DND-41 (cell line): Measurements from ENCODE around the gene GPI.

Source experiments
- ATAC-seq: fragments of 200-7000 bp; cut with Tn5 transposase; 3 replicates; pipeline ENCODE4 v1.9.1; 2021; ENCODE audit warnings: low read depth; ENCODE audit not compliant: insufficient read depth
- DNase-seq: peaks from one replicate; pipeline ENCODE4 v3.0.0-alpha.2; 2020
- H2AFZ ChIP-seq: 2 replicates; pipeline ENCODE4 v1.6.0; 2012; ENCODE audit warnings: low read depth, low read length
- H3K27ac ChIP-seq: 2 replicates; pipeline ENCODE4 v1.5.1; 2012; ENCODE audit warnings: low read length, inconsistent platforms
- H3K27me3 ChIP-seq: fragments of 200-600 bp; sonication (generic); 2 replicates; pipeline ENCODE4 v1.6.0; 2012; ENCODE audit warnings: low read length, mild to moderate bottlenecking, inconsistent platforms; ENCODE audit not compliant: insufficient read depth, poor library complexity
- H3K36me3 ChIP-seq: 2 replicates; pipeline ENCODE4 v1.5.1; 2012; ENCODE audit warnings: low read length, inconsistent platforms; ENCODE audit not compliant: insufficient read depth
- H3K4me1 ChIP-seq: 2 replicates; pipeline ENCODE4 v1.5.1; 2012; ENCODE audit warnings: mild to moderate bottlenecking, low read length; ENCODE audit not compliant: insufficient read depth
- H3K4me2 ChIP-seq: 2 replicates; pipeline ENCODE4 v1.6.0; 2012; ENCODE audit warnings: mild to moderate bottlenecking, moderate library complexity, low read length, inconsistent platforms; ENCODE audit not compliant: insufficient read depth
- H3K4me3 ChIP-seq, 2 experiments: fragments of 200-600 bp in 1 of 2; shearing (Covaris generic) in 1 of 2; 2 replicates each; pipeline ENCODE4 v1.5.1; 2012 to 2016; ENCODE audit warnings: inconsistent platforms in 2 of 2, low read length in 2 of 2, mild to moderate bottlenecking in 2 of 2, low read depth in 1 of 2, moderate library complexity in 1 of 2
- H3K79me2 ChIP-seq: 2 replicates; pipeline ENCODE4 v1.6.0; 2012; ENCODE audit warnings: low read length, inconsistent platforms; ENCODE audit not compliant: insufficient read depth
- H3K9ac ChIP-seq: 2 replicates; pipeline ENCODE4 v1.6.0; 2012; ENCODE audit warnings: low read depth, mild to moderate bottlenecking, inconsistent platforms, low read length, moderate library complexity
- H3K9me3 ChIP-seq: 2 replicates; pipeline ENCODE4 v1.5.1; 2012; ENCODE audit warnings: low read length, moderate library complexity, mild to moderate bottlenecking, inconsistent platforms; ENCODE audit not compliant: insufficient read depth, severe bottlenecking
- H4K20me1 ChIP-seq: 2 replicates; pipeline ENCODE4 v1.6.0; 2012; ENCODE audit warnings: low read length; ENCODE audit not compliant: insufficient read depth
- CTCF ChIP-seq: IDR thresholded peaks from 2 replicates; pipeline ENCODE4 v1.5.1; 2012; ENCODE audit warnings: borderline replicate concordance, low read length, moderate library complexity, mild to moderate bottlenecking; ENCODE audit not compliant: poor library complexity, severe bottlenecking; ENCODE audit errors: extremely low read depth
- EZH2 ChIP-seq: IDR thresholded peaks from 3 replicates; pipeline ENCODE4 v1.6.1; 2012; ENCODE audit warnings: borderline replicate concordance, low read depth, mild to moderate bottlenecking, moderate library complexity, low read length, inconsistent platforms; ENCODE audit not compliant: severe bottlenecking

GPI gene

GRCh38 chr19:34332027-34332760 is 32.8 kb upstream of the GPI start:
- H3K36me3 ChIP-seq, result peaks cover 26% of the 10 kb centered on the region; the same call in 1 of the 2 replicates
- no peaks in the 10 kb centered on the region for H3K9me3 ChIP-seq
- no peak overlapping the region for H3K9ac ChIP-seq
- H3K79me2 ChIP-seq, result no peaks in the 10 kb centered on the region
- TF ChIP-seq EZH2, result no peak
- no peak for TF ChIP-seq CTCF
- H2AFZ ChIP-seq, result no peak overlapping the region
- H3K4me3 ChIP-seq, result no peak overlapping the region
- H3K27me3 ChIP-seq, result no peaks in the 10 kb centered on the region
- no peaks in the 10 kb centered on the region for H4K20me1 ChIP-seq
- no peak for ATAC-seq
- no peaks in the 10 kb centered on the region for H3K4me1 ChIP-seq
- H3K27ac ChIP-seq, result no peak overlapping the region
- no peak overlapping the region for H3K4me2 ChIP-seq
- no peak for DNase-seq

- no peaks in the 10 kb centered on the region for H3K79me2 ChIP-seq
- peaks cover 27% of the 10 kb centered on the region for H3K36me3 ChIP-seq
- ATAC-seq (no peak), DNase-seq (no peak)
- H3K27me3 ChIP-seq, result no peaks in the 10 kb centered on the region
- H3K4me2 ChIP-seq, result no peak overlapping the region
- no peaks in the 10 kb centered on the region for H3K4me1 ChIP-seq
- H3K9me3 ChIP-seq, result no peaks in the 10 kb centered on the region
- H3K4me3 ChIP-seq, result no peak overlapping the region
- no peak overlapping the region for H3K27ac ChIP-seq
- no peak overlapping the region for H2AFZ ChIP-seq
- TF ChIP-seq CTCF (no peak), EZH2 (no peak)
- H4K20me1 ChIP-seq, result no peaks in the 10 kb centered on the region
- H3K9ac ChIP-seq, result no peak overlapping the region
Measured at GRCh38 chr19:34335914-34336313, 29.1 kb upstream of the GPI start.

GRCh38 chr19:34336781-34337271 is 28.2 kb upstream of the GPI start:
- Histone ChIP-seq H4K20me1 (no peaks in the 10 kb centered on the region), H3K9me3 (no peaks in the 10 kb centered on the region), H2AFZ (no peak overlapping the region), H3K9ac (no peak overlapping the region), H3K4me2 (no peak overlapping the region), H3K4me1 (no peaks in the 10 kb centered on the region), H3K4me3 (no peak overlapping the region), H3K36me3 (peaks cover 34% of the 10 kb centered on the region), H3K27me3 (no peaks in the 10 kb centered on the region), H3K27ac (no peak overlapping the region), H3K79me2 (no peaks in the 10 kb centered on the region)
- no peak for ATAC-seq
- peak; percentile 48 for DNase-seq
- TF ChIP-seq EZH2 (no peak), CTCF (peak; percentile 67)
